Suprapubic skin (tissue), 4 donors: ENCODE measurements around the gene CCR8. TPM values are rescaled to one million over a fixed set of nuclear protein-coding genes. Genes with fewer than 3 reads are reported as not detected.

Experiments
- DNase-seq, 2 donors: peaks; one replicate each; pipeline ENCODE4 v3.0.0-alpha.2; 2019; ENCODE audit warnings: low spot score in 2 of 2
- H3K27ac ChIP-seq: fragments of 200-600 bp; sonication (generic); one replicate; pipeline ENCODE4 v1.5.1; 2019
- H3K27me3 ChIP-seq: fragments of 200-600 bp; sonication (generic); one replicate; pipeline ENCODE4 v1.5.1; 2019
- H3K36me3 ChIP-seq: fragments of 200-600 bp; sonication (generic); one replicate; pipeline ENCODE4 v1.5.1; 2019
- H3K4me1 ChIP-seq: fragments of 200-600 bp; sonication (generic); one replicate; pipeline ENCODE4 v1.5.1; 2019
- H3K4me3 ChIP-seq: fragments of 200-600 bp; sonication (generic); one replicate; pipeline ENCODE4 v1.5.1; 2019; ENCODE audit warnings: mild to moderate bottlenecking
- H3K9me3 ChIP-seq: fragments of 200-600 bp; sonication (generic); one replicate; pipeline ENCODE4 v1.5.1; 2019
- EP300 ChIP-seq: sonication (generic); formaldehyde crosslinking; IDR thresholded peaks from one replicate; pipeline ENCODE4 v1.6.1; 2017; ENCODE audit warnings: antibody characterized with exemption
- POLR2A ChIP-seq, 2 donors: fragments of 450-650 bp; IDR thresholded peaks; one replicate each; pipeline ENCODE4 v1.6.1; 2017; ENCODE audit warnings: antibody characterized with exemption in 2 of 2, mild to moderate bottlenecking in 2 of 2, moderate library complexity in 2 of 2
- POLR2AphosphoS5 ChIP-seq, 3 donors: sonication (generic); formaldehyde crosslinking; IDR thresholded peaks; one replicate each; pipeline ENCODE4 v1.6.1; 2017; ENCODE audit warnings: antibody characterized with exemption in 3 of 3
- WGBS: methylation state at CpG from one replicate; pipeline ENCODE4 v1.1.5; 2018; 5-methylcytosine and 5-hydroxymethylcytosine counted together
- total RNA-seq, 4 donors: library from RNA; depleted of rRNA; stranded (reverse); fragments of >200 nt; gene quantifications; one replicate each; pipeline ENCODE4 v1.1.0, GENCODE V29; 2016
- TF ChIP-seq, protein P1 (sequence below), 2 donors: fragments of 200-600 bp in 1 of 2; fragments of 450-650 bp in 1 of 2; sonication (generic) in 1 of 2; IDR thresholded peaks; one replicate each; pipeline ENCODE4 v1.5.1; 2016 to 2019; ENCODE audit warnings: antibody characterized with exemption in 2 of 2, mild to moderate bottlenecking in 1 of 2, moderate library complexity in 1 of 2

Gene CCR8
- total RNA-seq, 4 donors from 2014 or later = not detected

GRCh38 chr3:39289107-39289506 lies 40.4 kb upstream of the CCR8 start:
- 89% methylated on average over 4 of the region's 4 CpGs for WGBS
- no peak for DNase-seq
- TF ChIP-seq POLR2AphosphoS5 (IDR thresholded peaks at IDR 0.05) (no peak), POLR2A (IDR thresholded peaks at IDR 0.05) (no peak)
- H3K27ac ChIP-seq = no peak overlapping the region
- H3K4me1 ChIP-seq = peaks cover 4% of the 10 kb centered on the region
- H3K4me3 ChIP-seq = no peak overlapping the region
- H3K27me3 ChIP-seq = no peaks in the 10 kb centered on the region
- H3K36me3 ChIP-seq = no peaks in the 10 kb centered on the region
- no peaks in the 10 kb centered on the region for H3K9me3 ChIP-seq

DNA sequence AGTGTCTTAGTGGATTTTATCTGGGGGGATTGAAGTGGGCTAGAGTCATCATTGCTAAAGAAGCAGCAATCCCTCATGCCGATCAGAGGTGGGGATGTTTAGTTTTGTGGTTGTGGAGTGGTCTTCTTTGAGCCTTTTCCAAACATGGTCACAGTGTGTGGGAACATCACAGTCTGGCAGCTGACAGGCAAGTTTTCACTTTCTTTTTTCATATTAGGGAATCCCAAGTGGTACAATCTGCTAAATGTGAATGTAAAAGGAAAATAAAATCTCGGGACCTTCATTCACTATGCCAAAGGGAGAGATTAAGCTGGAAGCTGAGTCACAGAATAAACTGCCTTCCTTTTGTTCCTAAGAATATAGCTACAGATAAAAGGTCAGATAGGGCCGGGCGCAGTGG lies 39.3 kb upstream of the CCR8 start:
- no peak for DNase-seq
- TF ChIP-seq POLR2AphosphoS5 (IDR thresholded peaks at IDR 0.05) (no peak), EP300 (no peak), POLR2A (IDR thresholded peaks at IDR 0.05) (no peak)
- TF ChIP-seq, protein P1, sequence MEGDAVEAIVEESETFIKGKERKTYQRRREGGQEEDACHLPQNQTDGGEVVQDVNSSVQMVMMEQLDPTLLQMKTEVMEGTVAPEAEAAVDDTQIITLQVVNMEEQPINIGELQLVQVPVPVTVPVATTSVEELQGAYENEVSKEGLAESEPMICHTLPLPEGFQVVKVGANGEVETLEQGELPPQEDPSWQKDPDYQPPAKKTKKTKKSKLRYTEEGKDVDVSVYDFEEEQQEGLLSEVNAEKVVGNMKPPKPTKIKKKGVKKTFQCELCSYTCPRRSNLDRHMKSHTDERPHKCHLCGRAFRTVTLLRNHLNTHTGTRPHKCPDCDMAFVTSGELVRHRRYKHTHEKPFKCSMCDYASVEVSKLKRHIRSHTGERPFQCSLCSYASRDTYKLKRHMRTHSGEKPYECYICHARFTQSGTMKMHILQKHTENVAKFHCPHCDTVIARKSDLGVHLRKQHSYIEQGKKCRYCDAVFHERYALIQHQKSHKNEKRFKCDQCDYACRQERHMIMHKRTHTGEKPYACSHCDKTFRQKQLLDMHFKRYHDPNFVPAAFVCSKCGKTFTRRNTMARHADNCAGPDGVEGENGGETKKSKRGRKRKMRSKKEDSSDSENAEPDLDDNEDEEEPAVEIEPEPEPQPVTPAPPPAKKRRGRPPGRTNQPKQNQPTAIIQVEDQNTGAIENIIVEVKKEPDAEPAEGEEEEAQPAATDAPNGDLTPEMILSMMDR (IDR thresholded peaks at IDR 0.05) = no peak
- Histone ChIP-seq H3K27me3 (no peaks in the 10 kb centered on the region), H3K27ac (no peak overlapping the region), H3K9me3 (no peaks in the 10 kb centered on the region), H3K4me3 (no peak overlapping the region), H3K4me1 (peaks cover 4% of the 10 kb centered on the region), H3K36me3 (no peaks in the 10 kb centered on the region)
- WGBS = 54% methylated on average over 4 of the region's 4 CpGs

DNA sequence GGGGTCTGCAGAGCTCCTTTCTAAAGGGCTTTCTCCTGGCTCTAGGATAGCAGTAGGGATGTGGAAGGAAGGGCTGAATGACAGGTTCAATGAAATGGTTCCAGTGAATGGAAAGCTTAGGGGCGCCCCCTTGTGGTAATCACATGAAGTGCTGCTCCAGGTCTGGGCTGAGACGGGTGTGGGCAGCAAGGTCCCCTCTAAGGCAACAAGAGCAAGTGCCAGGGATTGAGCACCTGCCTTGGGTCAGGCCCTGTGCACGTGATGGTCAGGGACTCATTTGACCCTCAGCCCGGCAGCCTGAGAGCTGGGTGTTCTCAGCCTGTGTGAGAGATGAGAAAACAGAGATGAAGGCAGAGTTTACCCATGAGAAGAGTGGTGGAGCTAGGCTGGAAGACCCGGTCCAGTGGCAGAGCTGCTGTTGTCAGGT lies 37.6 kb upstream of the CCR8 start:
- H3K36me3 ChIP-seq = no peaks in the 10 kb centered on the region
- peak; percentile 81 to 87 for DNase-seq
- WGBS = 13% methylated on average over 5 of the region's 5 CpGs

GRCh38 chr3:39292961-39293360 lies 36.5 kb upstream of the CCR8 start:
- H3K4me1 ChIP-seq = peaks cover 4% of the 10 kb centered on the region
- no peak overlapping the region for H3K4me3 ChIP-seq
- no peak for DNase-seq
- no peaks in the 10 kb centered on the region for H3K36me3 ChIP-seq
- H3K9me3 ChIP-seq = no peaks in the 10 kb centered on the region
- H3K27me3 ChIP-seq = no peaks in the 10 kb centered on the region
- TF ChIP-seq POLR2A (IDR thresholded peaks at IDR 0.05) (no peak), EP300 (no peak), POLR2AphosphoS5 (IDR thresholded peaks at IDR 0.05) (no peak)
- TF ChIP-seq, protein P1 (IDR thresholded peaks at IDR 0.05) = no peak
- 89% methylated on average over 4 of the region's 4 CpGs for WGBS
- no peak overlapping the region for H3K27ac ChIP-seq

More for the DNA sequence above, 37.6 kb upstream of the CCR8 start:
- Histone ChIP-seq H3K4me1 (peaks cover 4% of the 10 kb centered on the region), H3K27me3 (no peaks in the 10 kb centered on the region), H3K4me3 (no peak overlapping the region), H3K27ac (no peak overlapping the region), H3K9me3 (no peaks in the 10 kb centered on the region)
- no peak for TF ChIP-seq POLR2AphosphoS5 (IDR thresholded peaks at IDR 0.05)
- TF ChIP-seq, protein P1 (IDR thresholded peaks at IDR 0.05) = peak; percentile 71 to 96

GRCh38 chr3:39294446-39295183 lies 34.9 kb upstream of the CCR8 start:
- Histone ChIP-seq H3K4me1 (no peaks in the 10 kb centered on the region), H3K27ac (no peak overlapping the region), H3K4me3 (no peak overlapping the region), H3K36me3 (no peaks in the 10 kb centered on the region), H3K9me3 (peaks cover 13% of the 10 kb centered on the region), H3K27me3 (no peaks in the 10 kb centered on the region)
- TF ChIP-seq POLR2A (IDR thresholded peaks at IDR 0.05) (no peak), EP300 (no peak), POLR2AphosphoS5 (IDR thresholded peaks at IDR 0.05) (no peak)
- TF ChIP-seq, protein P1 (IDR thresholded peaks at IDR 0.05) = no peak
- WGBS = 76% methylated on average over 10 of the region's 10 CpGs
- DNase-seq = no peak
